Omental fat pad (tissue), 4 donors: ENCODE data around the gene CELF4. TPM values are rescaled to one million over a fixed set of nuclear protein-coding genes. Genes with fewer than 3 reads are reported as not detected.

Experiments
- ATAC-seq: fragments of 150-250 bp; one replicate; pipeline ENCODE4 v1.9.1; 2016; ENCODE audit warnings: mild to moderate bottlenecking, moderate library complexity; ENCODE audit not compliant: low FRiP score
- DNase-seq: peaks from one replicate; pipeline ENCODE4 v3.0.0-alpha.2; 2019; ENCODE audit warnings: low spot score
- CTCF ChIP-seq, 3 donors: fragments of 450-650 bp; IDR thresholded peaks; one replicate each; pipeline ENCODE4 v1.5.1; 2016 to 2017; ENCODE audit warnings: antibody characterized with exemption in 3 of 3, mild to moderate bottlenecking in 3 of 3, moderate library complexity in 2 of 3
- total RNA-seq, 4 donors: library from RNA; depleted of rRNA; stranded (reverse); fragments of >200 nt; gene quantifications; one replicate each; pipeline ENCODE4 v1.1.0, GENCODE V29; 2016

Gene CELF4
- total RNA-seq, 4 donors from 2014 or later: 0.37 to 0.47 TPM; not detected in 2

GRCh38 chr18:37521510-37522465, 43.8 kb downstream of the CELF4 start:
- ATAC-seq (no peak), DNase-seq (no peak)
- no peak for TF ChIP-seq CTCF (IDR thresholded peaks at IDR 0.05)

GRCh38 chr18:37520508-37520907, 45.1 kb downstream of the CELF4 start:
- no peak for DNase-seq
- TF ChIP-seq CTCF (IDR thresholded peaks at IDR 0.05): no peak
- no peak for ATAC-seq

- DNase-seq: no peak
- no peak for ATAC-seq
- TF ChIP-seq CTCF (IDR thresholded peaks at IDR 0.05): no peak
These were observed 46.0 kb downstream of the CELF4 start for GRCh38 chr18:37519510-37520135.

GRCh38 chr18:37516361-37516853, 49.2 kb downstream of the CELF4 start:
- TF ChIP-seq CTCF (IDR thresholded peaks at IDR 0.05): no peak

GRCh38 chr18:37514953-37515352, 50.6 kb downstream of the CELF4 start:
- ATAC-seq: no peak
- DNase-seq: no peak
- no peak for TF ChIP-seq CTCF (IDR thresholded peaks at IDR 0.05)

More at GRCh38 chr18:37516361-37516853, 49.2 kb downstream of the CELF4 start:
- ATAC-seq (no peak), DNase-seq (no peak)

- DNase-seq (no peak), ATAC-seq (no peak)
- no peak for TF ChIP-seq CTCF (IDR thresholded peaks at IDR 0.05)
These were observed 53.2 kb downstream of the CELF4 start for GRCh38 chr18:37512400-37512799.
